WTC11 (cell line): ENCODE data around the gene PVALB. TPM values are rescaled to one million over a fixed set of nuclear protein-coding genes. Genes with fewer than 3 reads are reported as not detected.

Experiments
- ATAC-seq: fragments of 200-7000 bp; cut with Tn5 transposase; 2 replicates; pipeline ENCODE4 v1.10.0; 2021; ENCODE audit warnings: mild to moderate bottlenecking, moderate library complexity
- CTCF ChIA-PET: fragments of 300-600 bp; sonication (Branson Sonifier 250); formaldehyde crosslinking; loops from one replicate; lab custom pipeline; 2021; ENCODE audit warnings: antibody characterized with exemption; lab: Charles Lee
- POLR2A ChIA-PET: fragments of 350-600 bp; sonication (Branson Sonifier 250); formaldehyde crosslinking; loops from one replicate; lab custom pipeline; 2021; ENCODE audit warnings: antibody characterized with exemption; lab: Charles Lee
- DNase-seq: peaks from one replicate; pipeline ENCODE4 v3.0.0; 2021; ENCODE audit warnings: low spot score
- H3K27ac Mint-ChIP-seq: 2 replicates; pipeline ENCODE4 v1.8.0; 2021; ENCODE audit warnings: mixed read lengths
- H3K27me3 Mint-ChIP-seq: 2 replicates; pipeline ENCODE4 v1.8.0; 2021; ENCODE audit warnings: low read depth, mild to moderate bottlenecking, moderate library complexity, mixed read lengths
- H3K36me3 Mint-ChIP-seq: 2 replicates; pipeline ENCODE4 v1.8.0; 2021; ENCODE audit warnings: mixed read lengths
- H3K4me1 Mint-ChIP-seq: 2 replicates; pipeline ENCODE4 v1.8.0; 2022; ENCODE audit warnings: mixed read lengths
- H3K4me3 Mint-ChIP-seq: 2 replicates; pipeline ENCODE4 v1.8.0; 2021; ENCODE audit warnings: mild to moderate bottlenecking, moderate library complexity, mixed read lengths
- H3K9me3 Mint-ChIP-seq: 2 replicates; pipeline ENCODE4 v1.8.0; 2021; ENCODE audit warnings: mixed read lengths
- AFF4 ChIP-seq: sonication (generic); formaldehyde crosslinking; IDR thresholded peaks from 2 replicates; pipeline ENCODE4 v1.8.1; 2023; ENCODE audit warnings: mild to moderate bottlenecking, missing genetic modification reagents, borderline replicate concordance
- CREB1 ChIP-seq: sonication (generic); formaldehyde crosslinking; IDR thresholded peaks from 2 replicates; pipeline ENCODE4 v1.8.0; 2023; ENCODE audit warnings: mild to moderate bottlenecking, missing genetic modification reagents
- MLX ChIP-seq: sonication (generic); formaldehyde crosslinking; IDR thresholded peaks from 2 replicates; pipeline ENCODE4 v1.8.1; 2023; ENCODE audit warnings: mild to moderate bottlenecking, missing genetic modification reagents, moderate library complexity
- USF1 ChIP-seq: sonication (generic); formaldehyde crosslinking; IDR thresholded peaks from 2 replicates; pipeline ENCODE4 v1.8.0; 2022; ENCODE audit warnings: mild to moderate bottlenecking, missing genetic modification reagents
- ZMAT4 ChIP-seq: fragments of 250-450 bp; sonication (Bioruptor Pico); IDR thresholded peaks from 2 replicates; pipeline ENCODE4 v1.9.0; 2021; ENCODE audit warnings: mild to moderate bottlenecking
- ZNF121 ChIP-seq: sonication (generic); formaldehyde crosslinking; IDR thresholded peaks from 2 replicates; pipeline ENCODE4 v1.8.0; 2023; ENCODE audit warnings: missing genetic modification reagents
- ZNF281 ChIP-seq: sonication (generic); formaldehyde crosslinking; IDR thresholded peaks from 2 replicates; pipeline ENCODE4 v1.8.0; 2023; ENCODE audit warnings: mild to moderate bottlenecking, missing genetic modification reagents
- ZNF416 ChIP-seq: fragments of 250-450 bp; sonication (Bioruptor Pico); IDR thresholded peaks from 2 replicates; pipeline ENCODE4 v1.9.0; 2021; ENCODE audit warnings: mild to moderate bottlenecking, inconsistent platforms
- ZNF512 ChIP-seq: sonication (generic); formaldehyde crosslinking; IDR thresholded peaks from 2 replicates; pipeline ENCODE4 v1.8.1; 2022; ENCODE audit warnings: missing genetic modification reagents, borderline replicate concordance
- ZNF532 ChIP-seq: fragments of 250-450 bp; sonication (Bioruptor Pico); IDR thresholded peaks from 2 replicates; pipeline ENCODE4 v1.9.0; 2021; ENCODE audit warnings: mild to moderate bottlenecking, borderline replicate concordance
- ZSCAN18 ChIP-seq: fragments of 250-450 bp; sonication (Bioruptor Pico); IDR thresholded peaks from 2 replicates; pipeline ENCODE4 v2.1.2; 2022; ENCODE audit warnings: mild to moderate bottlenecking, moderate library complexity
- total RNA-seq: library from RNA; stranded (reverse); gene quantifications from 3 replicates; pipeline ENCODE4 v1.2.3, GENCODE V29; 2021

PVALB gene
- total RNA-seq, 1 experiment from 2014 or later = 2.7 TPM

- no peak for TF ChIP-seq AFF4 (CRISPR knock-in tag)
- no peak for TF ChIP-seq ZNF121 (CRISPR knock-in tag)
- no peak for TF ChIP-seq USF1 (CRISPR knock-in tag)
Measured at GRCh38 chr22:36771356-36772063, 45.3 kb downstream of the PVALB start (continued).

GRCh38 chr22:36770513-36771231, 46.2 kb downstream of the PVALB start:
- no peaks in the 10 kb centered on the region for H3K27me3 Mint-ChIP-seq
- DNase-seq (no peak), ATAC-seq (peak; percentile 79)
- H3K36me3 Mint-ChIP-seq = peaks cover 10% of the 10 kb centered on the region
- H3K4me3 Mint-ChIP-seq = no peak overlapping the region
- CTCF ChIA-PET = interaction anchor here (0.9 to 1.5 kb wide), 5 partner anchors 11 to 217 kb away, joined by 3 to 5 read pairs (median 3); no protein-coding TSS in a partner anchor
- H3K27ac Mint-ChIP-seq = peak overlapping the region; percentile 73
- POLR2A ChIA-PET = no interaction called here
- H3K9me3 Mint-ChIP-seq = no peaks in the 10 kb centered on the region
- H3K4me1 Mint-ChIP-seq = peaks cover 27% of the 10 kb centered on the region
- no peak for TF ChIP-seq MLX (CRISPR knock-in tag)
- TF ChIP-seq ZMAT4 (CRISPR knock-in tag) = no peak

GRCh38 chr22:36769541-36770512, 47.0 kb downstream of the PVALB start:
- ChIA-PET POLR2A (no interaction called here), CTCF (interaction anchor here (0.9 to 1.1 kb wide), 4 partner anchors 12 to 216 kb away, joined by 3 to 5 read pairs (median 4); no protein-coding TSS in a partner anchor)
- ATAC-seq (no peak), DNase-seq (no peak)
- H3K27me3 Mint-ChIP-seq = no peaks in the 10 kb centered on the region
- no peaks in the 10 kb centered on the region for H3K9me3 Mint-ChIP-seq
- H3K36me3 Mint-ChIP-seq = peaks cover 15% of the 10 kb centered on the region
- TF ChIP-seq CREB1 (CRISPR knock-in tag) = no peak
- TF ChIP-seq ZSCAN18 = no peak
- no peak for TF ChIP-seq ZNF532
- no peak for TF ChIP-seq ZNF281 (CRISPR knock-in tag)
- TF ChIP-seq ZNF416 = no peak
- TF ChIP-seq ZNF512 (CRISPR knock-in tag) = no peak
- H3K27ac Mint-ChIP-seq = no peak overlapping the region; the same call in 1 of the 2 replicates
- no peak overlapping the region for H3K4me3 Mint-ChIP-seq
- peaks cover 21% of the 10 kb centered on the region for H3K4me1 Mint-ChIP-seq
